Right lobe of liver (tissue), 6 donors: ENCODE data around the gene RNF135. TPM values are rescaled to one million over a fixed set of nuclear protein-coding genes. Genes with fewer than 3 reads are reported as not detected.

Experiments
- ATAC-seq, 4 donors: fragments of 200-7000 bp; cut with Tn5 transposase; one replicate each; pipeline ENCODE4 v1.9.1; 2020; ENCODE audit warnings: mild to moderate bottlenecking in 4 of 4, moderate library complexity in 4 of 4
- DNase-seq, 3 donors: peaks; one replicate each; pipeline ENCODE4 v3.0.0-alpha.2; 2020
- H3K27ac ChIP-seq, 3 donors: fragments of 200-600 bp; one replicate each; pipeline ENCODE4 v1.8.0; 2022
- H3K27me3 ChIP-seq, 2 donors: fragments of 200-600 bp; one replicate each; pipeline ENCODE4 v1.8.0; 2022
- H3K36me3 ChIP-seq, 4 donors: fragments of 200-600 bp; sonication (generic) in 1 of 4; one replicate each; pipeline versions ENCODE4 v1.5.1 to v1.8.0; 2017 to 2022; ENCODE audit warnings: control low read depth in 1 of 4
- H3K4me1 ChIP-seq, 4 donors: fragments of 200-600 bp; sonication (generic) in 1 of 4; one replicate each; pipeline versions ENCODE4 v1.5.1 to v1.8.0; 2017 to 2022; ENCODE audit warnings: control low read depth in 1 of 4
- H3K4me3 ChIP-seq, 3 donors: fragments of 200-600 bp; one replicate each; pipeline ENCODE4 v1.8.0; 2022
- H3K9me3 ChIP-seq, 4 donors: fragments of 200-600 bp; sonication (generic) in 1 of 4; one replicate each; pipeline versions ENCODE4 v1.5.1 to v1.8.0; 2017 to 2022; ENCODE audit warnings: control low read depth in 1 of 4
- POLR2A ChIP-seq: fragments of 450-650 bp; IDR thresholded peaks from one replicate; pipeline ENCODE4 v1.6.1; 2017; ENCODE audit warnings: antibody characterized with exemption, mild to moderate bottlenecking
- WGBS: methylation state at CpG from one replicate; pipeline ENCODE4 v1.1.6; 2018; ENCODE audit warnings: low coverage, low lambda C conversion rate; ENCODE audit not compliant: insufficient coverage; ENCODE audit errors: missing lambda C conversion rate; 5-methylcytosine and 5-hydroxymethylcytosine counted together
- intact Hi-C, 2 donors: fragments of 100-400 bp; cut with DNase I; formaldehyde crosslinking; loops; one replicate each; pipeline versions ENCODE4 v1.11.2 to v1.14.1; 2022
- total RNA-seq, 6 experiments: library from RNA; depleted of rRNA in 2 of 6; stranded (reverse); fragments of >200 nt in 2 of 6; fragmentation: NEBNext Ultra II Directional in 3 of 6; extraction: Animal tissue kit (Norgen Biotek cat#: 25700) in 3 of 6; gene quantifications; one replicate each; pipeline versions ENCODE4 v1.1.0 to v1.2.4, GENCODE V29; 2016 to 2023
- TF ChIP-seq, protein P1 (sequence below), 4 donors: fragments of 200-600 bp in 3 of 4; fragments of 450-650 bp in 1 of 4; IDR thresholded peaks; one replicate each; pipeline versions ENCODE4 v1.5.1 to v1.8.0; 2016 to 2022; ENCODE audit warnings: antibody characterized with exemption in 4 of 4, mild to moderate bottlenecking in 2 of 4
- donor health status: DM: no; HTN: yes; CAD: no.
- donor health status: DM: no; HTN: no; CAD: no.
- donor health status: DM: no; HTN: no; CAD: no.
- donor health status: DM: no; HTN: yes; CAD: no.
- donor health status: DM: no; HTN: yes; CAD: no.

The RNF135 gene
- total RNA-seq, 6 experiments from 2014 or later = 3.7 to 6.1 (median 4.6) TPM

DNA sequence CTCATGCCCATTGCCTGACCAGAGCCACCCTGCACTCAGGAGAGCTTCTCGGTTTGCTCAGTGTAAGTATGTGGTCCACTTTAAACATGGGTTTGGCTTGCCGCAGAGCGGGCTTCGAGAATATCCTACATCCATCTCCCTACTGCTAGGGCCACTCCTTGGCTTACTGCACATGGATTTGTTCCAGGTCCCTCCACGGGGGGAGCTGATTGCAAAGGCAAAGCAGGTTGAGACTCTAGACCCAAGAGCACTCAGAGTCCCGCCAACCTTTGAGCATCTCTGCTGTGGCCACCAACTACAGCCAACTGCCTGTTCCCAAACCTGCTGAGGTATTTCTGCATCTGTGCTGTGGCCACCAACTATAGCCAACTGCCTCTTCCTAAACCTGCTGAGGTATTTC lies 26.4 kb downstream of the RNF135 start:
- ATAC-seq (no peak), DNase-seq (no peak)
- H3K36me3 ChIP-seq = peaks cover 0 to 2% (median 0%) of the 10 kb centered on the region in 4 donors
- no peaks in the 10 kb centered on the region for H3K27me3 ChIP-seq
- H3K4me3 ChIP-seq = no peak overlapping the region
- H3K9me3 ChIP-seq = no peaks in the 10 kb centered on the region
- 100% methylated on average over 1 of the region's 6 CpGs for WGBS
- H3K4me1 ChIP-seq = no peaks in the 10 kb centered on the region
- no peak overlapping the region for H3K27ac ChIP-seq
- intact Hi-C loops = no loop called here
- TF ChIP-seq, protein P1, sequence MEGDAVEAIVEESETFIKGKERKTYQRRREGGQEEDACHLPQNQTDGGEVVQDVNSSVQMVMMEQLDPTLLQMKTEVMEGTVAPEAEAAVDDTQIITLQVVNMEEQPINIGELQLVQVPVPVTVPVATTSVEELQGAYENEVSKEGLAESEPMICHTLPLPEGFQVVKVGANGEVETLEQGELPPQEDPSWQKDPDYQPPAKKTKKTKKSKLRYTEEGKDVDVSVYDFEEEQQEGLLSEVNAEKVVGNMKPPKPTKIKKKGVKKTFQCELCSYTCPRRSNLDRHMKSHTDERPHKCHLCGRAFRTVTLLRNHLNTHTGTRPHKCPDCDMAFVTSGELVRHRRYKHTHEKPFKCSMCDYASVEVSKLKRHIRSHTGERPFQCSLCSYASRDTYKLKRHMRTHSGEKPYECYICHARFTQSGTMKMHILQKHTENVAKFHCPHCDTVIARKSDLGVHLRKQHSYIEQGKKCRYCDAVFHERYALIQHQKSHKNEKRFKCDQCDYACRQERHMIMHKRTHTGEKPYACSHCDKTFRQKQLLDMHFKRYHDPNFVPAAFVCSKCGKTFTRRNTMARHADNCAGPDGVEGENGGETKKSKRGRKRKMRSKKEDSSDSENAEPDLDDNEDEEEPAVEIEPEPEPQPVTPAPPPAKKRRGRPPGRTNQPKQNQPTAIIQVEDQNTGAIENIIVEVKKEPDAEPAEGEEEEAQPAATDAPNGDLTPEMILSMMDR (IDR thresholded peaks at IDR 0.05) = no peak
- no peak for TF ChIP-seq POLR2A

- intact Hi-C loops = no loop called here
- peaks cover 0 to 2% (median 0%) of the 10 kb centered on the region in 4 donors for H3K36me3 ChIP-seq
- no peak for ATAC-seq
These were observed 27.0 kb downstream of the RNF135 start for GRCh38 chr17:30997842-30998241.

DNA sequence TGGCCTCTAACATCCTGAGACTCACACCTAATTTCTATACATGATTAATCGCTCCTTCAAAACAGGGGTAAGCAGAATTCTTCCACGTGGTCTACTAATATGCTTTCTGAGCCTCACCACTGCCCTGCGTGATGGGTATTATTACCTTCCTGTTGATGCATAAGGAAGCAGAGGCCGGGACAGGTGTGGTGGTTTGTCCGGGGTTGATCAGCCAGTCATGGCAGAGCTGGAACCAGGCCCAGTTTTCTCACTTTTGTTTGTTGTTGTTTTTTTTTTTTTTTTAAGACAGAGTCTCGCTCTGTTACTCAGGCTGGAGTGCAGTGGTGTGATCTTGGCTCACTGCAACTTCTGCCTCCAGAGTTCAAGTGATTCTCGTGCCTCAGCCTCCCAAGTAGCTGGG lies 31.2 kb downstream of the RNF135 start:
- Histone ChIP-seq H3K36me3 (no peaks in the 10 kb centered on the region), H3K9me3 (no peaks in the 10 kb centered on the region), H3K4me3 (no peak overlapping the region), H3K27me3 (no peaks in the 10 kb centered on the region), H3K4me1 (no peaks in the 10 kb centered on the region), H3K27ac (no peak overlapping the region)
- DNase-seq = no peak
- TF ChIP-seq, protein P1 (IDR thresholded peaks at IDR 0.05) = no peak
- TF ChIP-seq POLR2A = no peak
- no peak for ATAC-seq
- intact Hi-C loops = no loop called here
- 78% methylated on average over 7 of the region's 7 CpGs for WGBS

More at GRCh38 chr17:30997842-30998241, 27.0 kb downstream of the RNF135 start:
- no peaks in the 10 kb centered on the region for H3K4me1 ChIP-seq
- no peak overlapping the region for H3K27ac ChIP-seq
- no peak overlapping the region for H3K4me3 ChIP-seq
- DNase-seq = no peak
- TF ChIP-seq POLR2A = no peak
- TF ChIP-seq, protein P1 (IDR thresholded peaks at IDR 0.05) = no peak
- 94% methylated on average over 5 of the region's 5 CpGs for WGBS
- no peaks in the 10 kb centered on the region for H3K9me3 ChIP-seq
- no peaks in the 10 kb centered on the region for H3K27me3 ChIP-seq

GRCh38 chr17:31003225-31003866 lies 32.5 kb downstream of the RNF135 start:
- Histone ChIP-seq H3K27ac (no peak overlapping the region), H3K36me3 (no peaks in the 10 kb centered on the region), H3K27me3 (no peaks in the 10 kb centered on the region), H3K4me1 (no peaks in the 10 kb centered on the region), H3K4me3 (no peak overlapping the region), H3K9me3 (no peaks in the 10 kb centered on the region)
- ATAC-seq (no peak), DNase-seq (no peak)
- no peak for TF ChIP-seq POLR2A
- TF ChIP-seq, protein P1 (IDR thresholded peaks at IDR 0.05) = no peak
- 86% methylated on average over 4 of the region's 5 CpGs for WGBS
- intact Hi-C loops = no loop called here
